Measurements from ENCODE around the gene CISH.

CISH gene

DNA sequence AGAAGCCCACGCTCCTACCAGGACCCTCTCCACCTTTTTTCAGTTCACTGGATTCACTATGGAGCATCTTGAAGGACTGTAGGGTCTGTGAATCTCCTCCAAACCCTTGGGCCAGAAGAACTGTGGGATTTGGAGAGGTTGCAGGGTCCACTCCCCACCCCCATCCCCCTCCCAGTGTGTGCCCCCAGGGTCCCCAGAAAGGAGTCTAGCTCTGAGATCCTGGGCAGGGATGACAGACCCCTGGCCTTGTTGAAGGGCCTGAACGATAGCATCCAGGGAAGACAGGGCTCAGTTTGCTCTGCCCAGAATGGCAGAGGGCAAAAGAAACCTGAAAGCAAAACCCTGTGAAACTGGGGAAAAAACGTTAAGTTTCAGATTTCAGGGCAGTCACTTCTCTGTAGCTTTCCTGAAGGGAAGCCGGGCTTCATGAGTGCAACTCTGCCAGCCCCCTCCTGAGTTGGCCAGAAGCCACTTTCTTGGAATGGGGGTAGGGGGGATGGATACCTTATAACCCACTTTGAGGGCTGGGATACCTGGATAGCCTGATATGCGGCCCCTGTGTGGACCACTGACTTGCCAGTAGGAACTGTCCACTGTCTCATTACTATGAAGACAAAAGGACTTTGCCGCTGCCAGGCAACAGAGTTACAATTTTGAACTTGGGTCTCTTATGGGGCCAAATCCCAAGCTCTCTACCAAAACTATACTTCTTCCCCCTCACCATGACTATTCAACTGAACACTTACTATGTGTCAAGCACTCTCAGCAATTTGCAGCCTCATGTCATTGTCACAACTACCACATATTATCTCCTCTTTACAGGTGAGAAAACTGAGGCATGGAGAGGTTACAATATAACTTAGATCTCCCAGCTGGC lies 1.6 kb upstream of the CISH start:
- no peak for DNase-seq (ENCODE audit: low spot score)

GRCh38 chr3:50612234-50612882 lies 784 bp upstream of the CISH start:
- no peak for DNase-seq (ENCODE audit: low spot score)

DNA sequence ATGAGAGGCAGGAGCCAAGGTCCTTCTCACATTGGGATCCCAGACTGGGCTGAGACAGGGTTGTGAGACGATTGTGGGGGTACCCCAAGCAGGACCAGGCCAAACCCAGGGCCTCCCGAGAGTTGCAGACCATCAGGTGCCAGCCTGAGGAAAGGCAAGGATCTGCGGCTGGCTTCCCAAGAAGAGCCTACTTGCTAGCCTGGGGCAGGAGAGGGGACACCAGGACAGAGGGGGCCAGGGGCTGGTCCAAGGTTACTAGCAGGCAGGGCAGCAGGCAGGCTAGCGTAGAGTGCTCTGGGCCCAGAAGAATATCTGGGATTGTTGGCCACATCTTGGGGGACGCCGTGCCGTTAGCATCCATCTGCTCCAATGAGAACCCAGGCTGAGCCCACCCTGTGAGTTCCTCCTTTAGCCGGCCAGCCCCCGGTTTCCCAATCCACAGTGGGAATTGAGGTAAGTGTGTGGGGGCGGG lies 546 bp downstream of the CISH start:
- DNase-seq (ENCODE audit: low spot score), result no peak

- DNase-seq (ENCODE audit: low spot score), result peak; percentile 77
These were observed 1.2 kb downstream of the CISH start for GRCh38 chr3:50610181-50610971.

DNA sequence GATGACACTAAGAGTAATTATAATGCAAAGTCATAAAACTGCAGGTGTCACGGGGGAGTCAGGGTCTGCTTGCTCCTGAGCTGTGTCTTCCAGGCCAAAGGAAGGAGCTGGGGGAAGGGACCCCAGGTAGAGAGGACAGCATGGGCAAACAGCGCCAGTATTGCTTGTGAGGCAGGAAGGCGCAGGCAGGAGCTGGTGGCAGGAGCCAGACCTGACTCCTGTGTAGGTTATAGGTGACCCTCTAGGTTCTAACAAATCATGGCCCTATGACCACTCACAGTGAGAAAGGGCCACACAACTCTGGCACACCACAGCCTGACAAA lies 1.9 kb downstream of the CISH start:
- DNase-seq (ENCODE audit: low spot score), result no peak

DNA sequence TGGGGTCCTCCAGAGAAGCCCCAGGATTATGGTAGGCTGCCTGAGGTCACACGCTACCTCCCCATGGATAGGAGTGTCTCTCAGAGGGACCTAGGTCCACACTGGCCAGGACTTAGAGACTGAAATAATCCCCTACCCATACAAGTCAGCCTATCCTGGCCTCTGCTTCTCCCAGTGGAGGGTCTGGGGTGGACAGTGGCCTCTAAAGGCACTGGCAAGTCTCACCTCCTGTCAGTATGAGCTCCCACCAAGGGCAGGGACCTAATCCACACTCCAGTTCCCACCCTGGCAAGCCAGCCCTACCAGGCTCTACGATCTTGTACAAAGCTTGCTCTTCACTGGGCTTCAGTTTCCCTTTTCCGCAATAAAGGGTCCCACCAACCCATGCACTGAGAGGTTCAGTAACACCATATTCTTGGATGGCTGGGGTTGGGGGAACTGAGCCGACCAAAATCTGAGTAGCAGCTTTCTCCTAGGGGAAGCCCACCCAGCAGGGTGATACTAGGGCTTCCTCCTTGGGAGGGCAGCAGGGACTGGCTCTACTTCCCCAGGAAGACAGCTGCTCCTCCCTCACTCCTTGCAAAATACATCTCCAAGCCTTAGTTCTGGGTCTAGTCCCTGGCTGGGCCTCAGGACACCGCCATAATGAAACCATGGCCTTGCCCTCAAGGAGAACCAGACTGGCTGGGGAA lies 2.4 kb downstream of the CISH start:
- no peak for DNase-seq (ENCODE audit: low spot score)

DNA sequence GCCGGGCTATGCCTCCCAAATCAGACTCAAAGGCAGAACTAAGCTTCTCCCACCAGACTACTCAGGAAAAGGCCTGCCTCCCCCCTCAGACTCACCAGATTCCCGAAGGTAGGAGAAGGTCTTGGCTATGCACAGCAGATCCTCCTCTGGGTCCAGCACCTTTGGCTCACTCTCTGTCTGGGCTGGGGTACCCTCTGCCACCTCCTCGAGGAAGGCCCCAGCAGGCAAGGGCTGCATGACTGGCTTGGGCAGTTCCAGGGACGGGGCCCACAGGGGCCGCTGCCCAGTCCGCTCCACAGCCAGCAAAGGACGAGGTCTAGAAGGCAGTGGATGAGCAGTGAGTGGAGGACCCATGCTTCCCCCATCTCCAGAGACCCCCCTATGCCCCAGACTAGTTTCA lies 3.3 kb downstream of the CISH start:
- no peak for DNase-seq (ENCODE audit: low spot score)

- DNase-seq (ENCODE audit: low spot score), result no peak
These were observed 4.1 kb downstream of the CISH start for GRCh38 chr3:50607271-50608091.

GRCh38 chr3:50606596-50606995 lies 5.0 kb downstream of the CISH start:
- DNase-seq (ENCODE audit: low spot score), result peak; percentile 50

GRCh38 chr3:50605901-50606326 lies 5.7 kb downstream of the CISH start:
- no peak for DNase-seq (ENCODE audit: low spot score)

GRCh38 chr3:50604628-50605588 lies 6.7 kb downstream of the CISH start:
- no peak for DNase-seq (ENCODE audit: low spot score)

- DNase-seq (ENCODE audit: low spot score), result no peak
These were observed 7.4 kb downstream of the CISH start for GRCh38 chr3:50604110-50604621.

DNA sequence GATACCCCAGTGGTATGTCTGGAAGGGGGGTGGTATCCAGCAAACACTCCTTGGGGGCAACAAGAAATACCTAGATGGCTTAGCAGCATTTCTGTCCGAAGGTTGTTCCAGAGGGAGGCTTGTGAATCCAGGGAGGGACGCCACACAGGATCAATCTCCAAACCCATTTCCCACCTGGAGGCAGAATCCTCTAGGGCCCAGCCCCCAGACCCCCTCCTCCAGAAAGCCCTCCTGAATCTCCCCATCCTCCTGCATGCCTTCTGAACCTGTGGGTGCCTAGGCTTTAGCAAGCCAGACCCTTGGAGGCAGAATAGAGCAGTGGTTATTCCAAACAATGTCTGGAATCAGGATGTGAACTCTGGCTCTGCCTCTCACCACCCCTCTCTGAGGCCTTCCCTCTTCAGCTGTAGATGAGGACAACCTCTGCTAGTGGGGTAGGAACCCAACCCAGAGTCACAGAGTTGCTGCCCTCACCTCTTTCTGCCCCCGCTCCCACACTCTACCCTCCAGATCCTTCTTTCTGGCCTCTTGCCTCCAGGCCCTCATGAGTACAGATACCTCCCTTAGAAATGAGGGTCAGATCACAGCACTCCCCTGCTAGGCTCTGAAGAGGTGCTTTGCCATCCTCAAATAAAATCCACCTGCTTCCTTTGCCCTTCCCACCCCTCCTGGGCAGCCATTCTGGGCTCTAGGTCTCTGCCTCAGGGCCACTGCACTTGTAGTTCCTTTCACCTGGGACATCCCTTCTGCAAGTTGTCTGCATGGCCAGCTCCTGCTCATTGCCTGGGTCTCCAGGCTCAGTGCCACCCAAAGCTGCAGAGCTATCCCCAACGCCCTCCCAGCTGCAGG lies 8.1 kb downstream of the CISH start:
- DNase-seq (ENCODE audit: low spot score), result no peak

DNA sequence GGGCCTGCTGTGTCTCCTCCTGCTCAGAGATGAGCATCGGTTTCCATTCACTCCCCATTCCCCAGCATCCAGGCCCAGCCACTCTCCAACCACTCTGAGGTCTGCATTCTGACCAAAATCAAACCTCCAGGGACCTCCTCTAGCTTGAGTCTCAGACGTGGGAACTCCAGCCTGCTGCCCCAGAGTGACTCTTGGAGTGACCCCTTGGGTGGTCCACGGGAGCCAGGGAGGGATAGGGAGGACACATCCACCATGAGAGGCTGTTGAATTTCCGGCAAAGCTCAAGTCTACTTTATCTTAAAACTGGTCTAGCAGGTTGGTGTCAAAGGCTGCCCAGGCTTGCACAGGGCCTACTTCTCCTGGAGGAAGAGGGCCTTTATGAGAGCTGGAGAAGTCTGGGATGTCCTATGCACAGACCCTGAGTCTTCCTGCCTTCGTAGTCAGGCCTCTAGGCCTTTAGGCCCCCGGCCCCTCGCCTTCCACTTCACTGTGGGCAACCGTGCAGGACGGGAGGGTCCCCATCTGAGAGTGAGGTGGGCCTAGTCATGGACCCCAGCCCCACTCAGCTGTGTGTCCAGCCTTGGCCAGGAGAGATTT lies 8.9 kb downstream of the CISH start:
- no peak for DNase-seq (ENCODE audit: low spot score)

- DNase-seq (ENCODE audit: low spot score), result peak; percentile 96
These were observed 10.6 kb downstream of the CISH start for GRCh38 chr3:50600841-50601591.

- DNase-seq (ENCODE audit: low spot score), result peak; percentile 61
These were observed 11.3 kb downstream of the CISH start for GRCh38 chr3:50600141-50600753.

GRCh38 chr3:50599716-50600118 lies 11.9 kb downstream of the CISH start:
- no peak for DNase-seq (ENCODE audit: low spot score)
